ENCODE measurements around the gene OR4S1.

The OR4S1 gene

DNA sequence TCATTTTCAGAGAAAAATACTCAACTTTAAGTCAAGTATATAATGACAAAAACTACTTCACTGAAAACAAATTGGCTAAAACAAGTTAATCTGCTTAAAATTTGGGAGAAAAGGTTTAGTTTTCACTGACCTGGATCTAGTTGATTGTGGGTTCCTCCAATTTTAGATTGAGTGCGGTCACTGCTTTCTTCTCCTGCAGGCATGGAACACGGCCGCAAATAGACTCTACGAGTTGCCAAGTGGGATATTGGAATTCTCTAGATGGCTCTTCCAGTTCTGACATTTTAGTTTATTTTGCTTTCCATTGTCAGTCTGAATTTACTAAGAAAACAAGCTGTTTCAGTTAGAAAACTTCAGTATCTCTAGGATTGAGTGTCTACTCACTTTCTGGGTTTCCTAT lies 48.0 kb downstream of the OR4S1 start:
- Histone ChIP-seq H2AFZ (no peak overlapping the region), H3K27ac (no peak overlapping the region), H3K4me3 (ENCODE audit: low read depth, low read length) (no peak overlapping the region), H3K36me3 (ENCODE audit: control insufficient read depth, insufficient read depth, low read length) (no peaks in the 10 kb centered on the region), H3K9ac (no peak overlapping the region), H3K27me3 (ENCODE audit: control insufficient read depth, insufficient read depth, low read length) (no peaks in the 10 kb centered on the region), H3K79me2 (no peaks in the 10 kb centered on the region), H3K4me2 (ENCODE audit: low read length) (no peak overlapping the region), H3K9me3 (ENCODE audit: control insufficient read depth, low read length) (no peaks in the 10 kb centered on the region), H3K4me1 (no peaks in the 10 kb centered on the region)
- TF ChIP-seq, protein P1, sequence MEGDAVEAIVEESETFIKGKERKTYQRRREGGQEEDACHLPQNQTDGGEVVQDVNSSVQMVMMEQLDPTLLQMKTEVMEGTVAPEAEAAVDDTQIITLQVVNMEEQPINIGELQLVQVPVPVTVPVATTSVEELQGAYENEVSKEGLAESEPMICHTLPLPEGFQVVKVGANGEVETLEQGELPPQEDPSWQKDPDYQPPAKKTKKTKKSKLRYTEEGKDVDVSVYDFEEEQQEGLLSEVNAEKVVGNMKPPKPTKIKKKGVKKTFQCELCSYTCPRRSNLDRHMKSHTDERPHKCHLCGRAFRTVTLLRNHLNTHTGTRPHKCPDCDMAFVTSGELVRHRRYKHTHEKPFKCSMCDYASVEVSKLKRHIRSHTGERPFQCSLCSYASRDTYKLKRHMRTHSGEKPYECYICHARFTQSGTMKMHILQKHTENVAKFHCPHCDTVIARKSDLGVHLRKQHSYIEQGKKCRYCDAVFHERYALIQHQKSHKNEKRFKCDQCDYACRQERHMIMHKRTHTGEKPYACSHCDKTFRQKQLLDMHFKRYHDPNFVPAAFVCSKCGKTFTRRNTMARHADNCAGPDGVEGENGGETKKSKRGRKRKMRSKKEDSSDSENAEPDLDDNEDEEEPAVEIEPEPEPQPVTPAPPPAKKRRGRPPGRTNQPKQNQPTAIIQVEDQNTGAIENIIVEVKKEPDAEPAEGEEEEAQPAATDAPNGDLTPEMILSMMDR (IDR thresholded peaks at IDR 0.05), result no peak

DNA sequence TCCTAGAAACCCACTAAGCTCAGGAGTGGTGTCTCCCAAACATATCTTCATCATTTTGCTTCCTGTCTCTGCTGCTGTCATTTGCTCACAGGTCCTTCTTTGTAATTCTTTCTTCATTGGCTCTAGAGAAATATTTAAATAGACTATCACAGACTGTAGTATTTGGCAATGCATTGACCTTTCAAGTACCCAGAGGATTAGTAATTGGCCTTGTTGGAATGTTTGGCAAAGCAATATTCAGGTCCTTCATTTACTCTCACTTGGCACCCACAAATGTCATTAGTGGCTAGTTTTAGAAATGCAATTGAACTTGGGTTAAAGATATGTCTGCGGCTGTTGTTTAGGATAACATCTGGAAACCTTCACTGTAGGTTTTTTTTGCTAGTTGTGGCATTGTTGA lies 48.7 kb downstream of the OR4S1 start:
- TF ChIP-seq, protein P1 (IDR thresholded peaks at IDR 0.05), result no peak
- Histone ChIP-seq H3K36me3 (ENCODE audit: control insufficient read depth, insufficient read depth, low read length) (no peaks in the 10 kb centered on the region), H3K9me3 (ENCODE audit: control insufficient read depth, low read length) (no peaks in the 10 kb centered on the region), H3K27me3 (ENCODE audit: control insufficient read depth, insufficient read depth, low read length) (no peaks in the 10 kb centered on the region), H3K4me3 (ENCODE audit: low read depth, low read length) (no peak overlapping the region), H2AFZ (no peak overlapping the region), H3K4me1 (no peaks in the 10 kb centered on the region), H3K9ac (no peak overlapping the region), H3K79me2 (no peaks in the 10 kb centered on the region), H3K27ac (no peak overlapping the region), H3K4me2 (ENCODE audit: low read length) (no peak overlapping the region)
